Vagina (tissue), 2 donors: ENCODE results near the gene BMPR1A.

ENCODE experiments used
- POLR2AphosphoS5 ChIP-seq, 2 donors: sonication (generic); formaldehyde crosslinking; IDR thresholded peaks; one replicate each; pipeline ENCODE4 v1.9.0; 2017; ENCODE audit warnings: antibody characterized with exemption in 2 of 2, mild to moderate bottlenecking in 2 of 2, low read depth in 1 of 2; ENCODE audit not compliant: insufficient read depth in 1 of 2
- TF ChIP-seq, protein P1 (sequence below), 3 experiments: fragments of 450-650 bp in 2 of 3; fragments of 200-600 bp in 1 of 3; sonication (generic) in 1 of 3; IDR thresholded peaks; one replicate each; pipeline ENCODE4 v1.5.1; 2017 to 2019; ENCODE audit warnings: antibody characterized with exemption in 3 of 3, mild to moderate bottlenecking in 2 of 3, moderate library complexity in 2 of 3

GRCh38 chr10:86770412-86770960, 14.1 kb downstream of the BMPR1A start:
- TF ChIP-seq, protein P1, sequence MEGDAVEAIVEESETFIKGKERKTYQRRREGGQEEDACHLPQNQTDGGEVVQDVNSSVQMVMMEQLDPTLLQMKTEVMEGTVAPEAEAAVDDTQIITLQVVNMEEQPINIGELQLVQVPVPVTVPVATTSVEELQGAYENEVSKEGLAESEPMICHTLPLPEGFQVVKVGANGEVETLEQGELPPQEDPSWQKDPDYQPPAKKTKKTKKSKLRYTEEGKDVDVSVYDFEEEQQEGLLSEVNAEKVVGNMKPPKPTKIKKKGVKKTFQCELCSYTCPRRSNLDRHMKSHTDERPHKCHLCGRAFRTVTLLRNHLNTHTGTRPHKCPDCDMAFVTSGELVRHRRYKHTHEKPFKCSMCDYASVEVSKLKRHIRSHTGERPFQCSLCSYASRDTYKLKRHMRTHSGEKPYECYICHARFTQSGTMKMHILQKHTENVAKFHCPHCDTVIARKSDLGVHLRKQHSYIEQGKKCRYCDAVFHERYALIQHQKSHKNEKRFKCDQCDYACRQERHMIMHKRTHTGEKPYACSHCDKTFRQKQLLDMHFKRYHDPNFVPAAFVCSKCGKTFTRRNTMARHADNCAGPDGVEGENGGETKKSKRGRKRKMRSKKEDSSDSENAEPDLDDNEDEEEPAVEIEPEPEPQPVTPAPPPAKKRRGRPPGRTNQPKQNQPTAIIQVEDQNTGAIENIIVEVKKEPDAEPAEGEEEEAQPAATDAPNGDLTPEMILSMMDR (IDR thresholded peaks at IDR 0.05): no peak
- no peak for TF ChIP-seq POLR2AphosphoS5 (IDR thresholded peaks at IDR 0.05; ENCODE audit: insufficient read depth in 1 of 2, low read depth in 1 of 2)
